ENCODE data around the gene GUCA2A. TPM values are rescaled to one million over a fixed set of nuclear protein-coding genes. Genes with fewer than 3 reads are reported as not detected.

Gene GUCA2A
- total and polyA plus RNA-seq, 2 of the 13 experiments (the other 11 are each of a cell fraction or from before 2014, with no cell fraction given), result not detected

DNA sequence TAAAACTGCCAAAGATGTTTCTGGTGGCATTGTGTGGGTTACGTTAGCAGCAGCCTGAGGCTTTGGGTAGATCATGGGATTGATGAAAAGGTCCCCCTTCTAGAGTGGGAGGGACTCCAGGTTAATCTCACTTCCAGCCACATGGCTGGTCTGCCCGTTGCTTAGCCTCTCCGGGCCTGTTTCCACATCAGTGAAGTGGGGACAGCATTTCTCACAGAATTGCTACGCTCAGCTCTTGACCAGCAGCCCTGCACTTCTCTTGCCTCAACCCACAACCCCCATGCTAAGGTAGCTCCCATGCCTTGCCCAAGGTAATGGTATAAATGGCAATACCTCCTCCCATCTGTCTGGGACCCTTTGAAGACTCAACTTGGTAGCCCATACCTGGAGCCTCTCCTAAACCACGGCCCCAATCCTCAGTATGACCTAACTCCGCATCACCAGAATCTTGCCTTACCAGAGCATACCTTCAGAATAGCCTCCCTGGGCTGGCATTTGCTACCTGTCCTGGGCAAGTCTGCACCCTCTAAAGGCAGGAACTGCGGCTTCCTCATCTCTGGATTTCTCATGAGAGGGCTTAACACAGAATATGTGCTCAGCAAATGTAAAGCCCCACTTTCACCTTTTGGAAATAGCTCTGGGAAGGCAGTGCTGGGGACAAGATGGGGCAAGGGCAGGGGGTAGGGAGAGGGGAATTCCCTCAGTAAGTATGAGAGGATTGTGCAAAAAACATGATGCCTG lies 10.9 kb upstream of the GUCA2A start:
- in situ Hi-C loops (cut with HindIII; ENCODE audit: extremely low pct_ligation_motif_present, low pct_unique_long_range_greater_than_20kb), result no loop called here
- H3K27ac ChIP-seq (ENCODE audit: extremely low read length, insufficient read depth, low read length), result no peak overlapping the region
- CTCF ChIA-PET (ENCODE audit: low intra/inter-chr PET ratio, low total read pairs), result no interaction called here
- H3K79me2 ChIP-seq (ENCODE audit: insufficient read depth, low read length), result no peaks in the 10 kb centered on the region
- peaks cover 4 to 10% of the 10 kb centered on the region in 2 experiments; a peak in 2 of 5 replicates for H3K36me3 ChIP-seq (replicated peaks in 1 of 2; ENCODE audit: control insufficient read depth in 1 of 2, insufficient read depth in 2 of 2, low read length in 2 of 2)
- no peak overlapping the region for H3K9ac ChIP-seq (ENCODE audit: insufficient read depth, low read depth, low read length)
- ATAC-seq (no peak), FAIRE-seq (no peak), DNase-seq (ENCODE audit: low spot score) (no peak)
- peak; percentile 59 for TF ChIP-seq RBM22 (optimal IDR thresholded peaks at IDR 0.05; ENCODE audit: low read length)
- TF ChIP-seq, protein P1, sequence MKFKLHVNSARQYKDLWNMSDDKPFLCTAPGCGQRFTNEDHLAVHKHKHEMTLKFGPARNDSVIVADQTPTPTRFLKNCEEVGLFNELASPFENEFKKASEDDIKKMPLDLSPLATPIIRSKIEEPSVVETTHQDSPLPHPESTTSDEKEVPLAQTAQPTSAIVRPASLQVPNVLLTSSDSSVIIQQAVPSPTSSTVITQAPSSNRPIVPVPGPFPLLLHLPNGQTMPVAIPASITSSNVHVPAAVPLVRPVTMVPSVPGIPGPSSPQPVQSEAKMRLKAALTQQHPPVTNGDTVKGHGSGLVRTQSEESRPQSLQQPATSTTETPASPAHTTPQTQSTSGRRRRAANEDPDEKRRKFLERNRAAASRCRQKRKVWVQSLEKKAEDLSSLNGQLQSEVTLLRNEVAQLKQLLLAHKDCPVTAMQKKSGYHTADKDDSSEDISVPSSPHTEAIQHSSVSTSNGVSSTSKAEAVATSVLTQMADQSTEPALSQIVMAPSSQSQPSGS (CRISPR knock-in tag; IDR thresholded peaks at IDR 0.05), result no peak
- intact Hi-C loops (cut with micrococcal nuclease; ENCODE audit: unreplicated experiment), result no loop called here
- no TSS peak for BruUV-seq (replicated peaks)
- no peak overlapping the region for H3K4me2 ChIP-seq (ENCODE audit: low read depth, low read length)
- H4K20me1 ChIP-seq (ENCODE audit: insufficient read depth, low read length), result no peaks in the 10 kb centered on the region
- H2AFZ ChIP-seq (ENCODE audit: low read length), result no peak overlapping the region
- peaks cover 14% of the 10 kb centered on the region for H3K4me1 ChIP-seq (ENCODE audit: insufficient read depth, low read length)
- POLR2A ChIA-PET, result no interaction called here
- H3K4me3 ChIP-seq (replicated peaks in 1 of 3; ENCODE audit: insufficient read depth in 1 of 3, low read depth in 2 of 3, low read length in 3 of 3), result no peak overlapping the region
- no peaks in the 10 kb centered on the region for H3K9me3 ChIP-seq (ENCODE audit: low read length)
- no peaks in the 10 kb centered on the region for H3K27me3 ChIP-seq (ENCODE audit: control insufficient read depth in 1 of 2, insufficient read depth in 2 of 2, low read length in 2 of 2)
- 98% methylated on average over 5 of the region's 7 CpGs for WGBS (ENCODE audit: low lambda C conversion rate)

DNA sequence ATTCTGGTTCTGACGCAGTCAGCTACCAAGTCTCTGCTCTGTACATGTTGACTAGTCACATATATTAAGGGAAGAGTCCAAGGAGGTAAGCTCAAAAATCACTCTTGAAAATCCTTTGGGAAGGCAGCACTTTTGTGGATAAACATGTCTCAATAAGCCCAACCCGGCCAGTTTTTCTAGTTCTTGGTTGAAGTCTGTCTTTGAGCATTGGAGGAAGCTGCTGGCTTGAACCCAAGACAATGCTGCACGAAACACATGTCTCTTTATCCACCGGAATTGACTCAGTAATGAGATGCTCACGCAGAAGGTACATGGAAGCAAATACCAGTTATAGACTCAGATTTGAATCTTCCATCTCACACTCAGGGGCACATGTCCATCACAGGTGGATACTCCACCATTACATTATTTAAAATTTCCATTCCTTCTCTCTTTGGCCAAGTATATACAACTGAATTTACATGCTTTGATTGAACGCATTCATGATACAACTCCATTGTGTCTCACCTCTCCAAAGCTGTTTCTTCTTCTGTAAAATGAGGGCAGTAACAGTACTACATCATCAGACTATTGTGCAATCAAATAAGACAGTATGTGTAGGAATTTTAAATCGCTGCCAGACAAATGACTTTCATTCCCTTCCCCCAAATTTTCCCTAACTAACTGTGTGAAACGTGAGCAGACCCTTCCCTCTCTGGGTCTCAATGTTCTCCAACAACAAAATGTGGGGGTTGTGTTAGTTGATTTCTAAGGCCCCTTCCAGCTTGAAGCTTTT lies 9.6 kb upstream of the GUCA2A start:
- peaks cover 14% of the 10 kb centered on the region for H3K4me1 ChIP-seq (ENCODE audit: insufficient read depth, low read length)
- no peak for FAIRE-seq
- H3K9me3 ChIP-seq (ENCODE audit: low read length), result no peaks in the 10 kb centered on the region
- H2AFZ ChIP-seq (ENCODE audit: low read length), result no peak overlapping the region
- TSS peak; percentile 20 for BruUV-seq (replicated peaks)
- no peak for ATAC-seq
- CTCF ChIA-PET (ENCODE audit: low intra/inter-chr PET ratio, low total read pairs), result interaction anchor here (3.0 kb wide), 1 partner anchor 27 kb away, joined by 31 read pairs; no protein-coding TSS in a partner anchor
- DNase-seq (ENCODE audit: low spot score), result no peak
- no peak overlapping the region for H3K9ac ChIP-seq (ENCODE audit: insufficient read depth, low read depth, low read length)
- no peak overlapping the region for H3K4me3 ChIP-seq (replicated peaks in 1 of 3; ENCODE audit: insufficient read depth in 1 of 3, low read depth in 2 of 3, low read length in 3 of 3)
- H3K79me2 ChIP-seq (ENCODE audit: insufficient read depth, low read length), result no peaks in the 10 kb centered on the region
- intact Hi-C loops (cut with micrococcal nuclease; ENCODE audit: unreplicated experiment), result loop anchor here (1.0 kb wide), 1 partner anchor 27 kb away; no protein-coding TSS in a partner anchor
- H3K27ac ChIP-seq (ENCODE audit: extremely low read length, insufficient read depth, low read length), result no peak overlapping the region
- 98% methylated on average over 8 of the region's 8 CpGs for WGBS (ENCODE audit: low lambda C conversion rate)
- POLR2A ChIA-PET, result no interaction called here
- TF ChIP-seq CEBPB (IDR thresholded peaks at IDR 0.05; ENCODE audit: borderline replicate concordance, low read depth, low read length) (peak; percentile 81), HIVEP1 (CRISPR knock-in tag; IDR thresholded peaks at IDR 0.05) (no peak)
- no peaks in the 10 kb centered on the region for H4K20me1 ChIP-seq (ENCODE audit: insufficient read depth, low read length)
- no peaks in the 10 kb centered on the region for H3K36me3 ChIP-seq (replicated peaks in 1 of 2; ENCODE audit: control insufficient read depth in 1 of 2, insufficient read depth in 2 of 2, low read length in 2 of 2)
- in situ Hi-C loops (cut with HindIII; ENCODE audit: extremely low pct_ligation_motif_present, low pct_unique_long_range_greater_than_20kb), result no loop called here
- no peak overlapping the region for H3K4me2 ChIP-seq (ENCODE audit: low read depth, low read length)
- H3K27me3 ChIP-seq (ENCODE audit: control insufficient read depth in 1 of 2, insufficient read depth in 2 of 2, low read length in 2 of 2), result no peaks in the 10 kb centered on the region

All from HepG2 (cell line).